OCI-LY1 (cell line): Measurements from ENCODE around the gene BCAN.

ENCODE experiments used
- CTCF ChIP-seq: fragments of 200-600 bp; sonication (generic), shearing (Covaris generic); IDR thresholded peaks from 2 replicates; pipeline ENCODE4 v1.5.1; 2017; ENCODE audit warnings: mild to moderate bottlenecking, antibody characterized with exemption, low read length, moderate library complexity, mixed read lengths
- EZH2 ChIP-seq: fragments of 200-600 bp; sonication (generic), shearing (Covaris generic); IDR thresholded peaks from 2 replicates; pipeline ENCODE4 v1.8.0; 2017; ENCODE audit warnings: borderline replicate concordance, mixed run types, mild to moderate bottlenecking, antibody characterized with exemption, low read length, moderate library complexity, mixed read lengths

- TF ChIP-seq CTCF (no peak), EZH2 (no peak)
Observed at GRCh38 chr1:156644640-156645039, 2.7 kb downstream of the BCAN start.
